HG03558 (cell line): ENCODE data around the gene CCR2.
"Not testable (repeated sequence)": the region's sequence is repeated elsewhere in the genome, so short reads cannot be mapped to it uniquely, and the experiment has no call there.

ENCODE experiments used
- ATAC-seq: cut with Tn5 transposase; IDR thresholded peaks from one replicate; pipeline ENCODE4 v1.9.1; 2021; ENCODE audit warnings: moderate number of reproducible peaks; ENCODE audit not compliant: unreplicated experiment; ENCODE audit errors: extremely low read depth

Gene CCR2

GRCh38 chr3:46399557-46399956 lies 45.6 kb downstream of the CCR2 start:
- ATAC-seq = no peak

GRCh38 chr3:46400000-46400734 lies 46.3 kb downstream of the CCR2 start:
- ATAC-seq = no peak

GRCh38 chr3:46400846-46401245 lies 46.9 kb downstream of the CCR2 start:
- ATAC-seq = no peak

DNA sequence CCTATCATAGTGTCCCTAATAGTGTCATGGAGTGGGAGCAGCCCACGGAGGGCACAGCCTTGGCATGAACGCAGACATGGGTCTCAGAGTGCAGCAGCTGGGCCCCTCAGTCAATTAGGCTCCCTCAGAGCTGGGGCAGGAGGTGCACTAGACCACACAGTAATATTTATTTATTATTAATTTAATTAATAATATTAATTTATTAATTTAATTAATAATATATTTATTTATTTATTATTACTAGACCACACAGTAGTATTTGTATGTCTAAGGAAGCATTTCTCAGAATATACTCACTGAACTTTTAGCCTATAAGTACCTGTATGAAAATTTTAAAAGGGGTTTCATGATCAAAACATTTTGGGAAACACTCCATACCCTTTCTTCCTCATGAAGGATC lies 47.7 kb downstream of the CCR2 start:
- ATAC-seq = no peak

DNA sequence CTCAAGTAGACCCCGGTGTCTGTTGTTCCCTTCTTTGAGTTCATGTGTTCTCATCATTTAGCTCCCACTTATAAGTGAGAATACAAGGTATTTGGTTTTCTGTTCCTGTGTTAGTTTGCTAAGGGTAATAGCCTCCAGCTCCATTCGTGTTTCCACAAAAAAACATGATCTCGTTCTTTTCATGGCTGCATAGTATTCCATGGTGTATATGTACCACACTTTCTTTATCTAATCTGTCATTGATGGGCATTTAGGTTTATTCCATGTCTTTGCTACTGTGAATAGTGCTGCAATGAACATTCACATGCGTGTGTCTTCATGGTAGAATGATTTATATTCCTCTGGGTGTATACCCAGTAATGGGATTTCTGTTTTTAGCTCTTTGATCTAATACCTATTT lies 49.0 kb downstream of the CCR2 start:
- not testable (repeated sequence) for ATAC-seq

DNA sequence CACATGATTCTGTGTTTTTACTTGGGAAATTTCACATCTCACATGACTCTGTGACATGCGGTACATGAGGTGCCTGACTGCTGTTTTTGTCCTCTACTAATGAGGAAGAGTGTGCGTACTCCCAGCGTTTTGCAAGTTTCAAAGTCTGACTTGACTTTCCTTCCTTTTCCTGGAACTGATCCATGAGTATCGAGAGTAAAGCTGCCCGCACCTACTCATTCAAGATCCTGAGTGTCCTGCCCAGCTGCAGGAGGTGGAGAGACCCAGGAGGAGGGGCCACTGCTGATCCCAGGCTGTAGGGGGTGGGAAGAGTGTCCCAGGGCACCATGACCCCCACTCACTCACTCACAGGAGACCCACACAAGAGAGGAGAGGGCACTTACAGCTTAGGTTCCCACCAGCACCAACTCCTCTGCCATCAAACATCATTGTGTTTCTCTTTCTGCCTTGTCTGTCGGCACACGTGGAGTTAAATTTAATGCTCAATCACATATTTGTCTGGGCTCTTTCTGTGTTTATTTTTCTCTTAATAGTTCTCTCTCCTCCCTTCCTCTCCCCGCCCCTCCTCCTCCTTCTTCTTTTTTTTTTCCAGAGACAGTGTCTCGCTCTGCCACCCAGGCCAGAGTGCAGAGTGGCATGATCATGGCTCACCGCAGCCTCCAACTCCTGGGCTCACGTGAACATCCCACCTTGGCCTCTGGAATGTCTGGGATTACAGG lies 51.5 kb downstream of the CCR2 start:
- no peak for ATAC-seq

- ATAC-seq = no peak
Observed at GRCh38 chr3:46406443-46406787, 52.5 kb downstream of the CCR2 start.

GRCh38 chr3:46406788-46407611 lies 53.1 kb downstream of the CCR2 start, which contains the start of the genes CCR5AS and CCRL2:
TSS of gene CCR5AS (minus strand) at chr3:46407066.
TSS of gene CCRL2 (plus strand) at chr3:46407259. CDS start at chr3:46408080, 821 bp downstream.
- ATAC-seq = no peak

GRCh38 chr3:46407970-46408369 lies 54.1 kb downstream of the CCR2 start:
- no peak for ATAC-seq

DNA sequence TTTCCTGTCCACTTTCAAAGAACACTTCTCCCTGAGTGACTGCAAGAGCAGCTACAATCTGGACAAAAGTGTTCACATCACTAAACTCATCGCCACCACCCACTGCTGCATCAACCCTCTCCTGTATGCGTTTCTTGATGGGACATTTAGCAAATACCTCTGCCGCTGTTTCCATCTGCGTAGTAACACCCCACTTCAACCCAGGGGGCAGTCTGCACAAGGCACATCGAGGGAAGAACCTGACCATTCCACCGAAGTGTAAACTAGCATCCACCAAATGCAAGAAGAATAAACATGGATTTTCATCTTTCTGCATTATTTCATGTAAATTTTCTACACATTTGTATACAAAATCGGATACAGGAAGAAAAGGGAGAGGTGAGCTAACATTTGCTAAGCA lies 54.9 kb downstream of the CCR2 start:
- ATAC-seq = no peak

GRCh38 chr3:46409739-46410489 lies 56.0 kb downstream of the CCR2 start:
- ATAC-seq = no peak
